PC-3 (cell line): ENCODE data around the gene DIS3L2. TPM values are rescaled to one million over a fixed set of nuclear protein-coding genes. Genes with fewer than 3 reads are reported as not detected.

ENCODE experiments used
- ATAC-seq: fragments of 200-7000 bp; cut with Tn5 transposase; 2 replicates; pipeline ENCODE4 v1.9.1; 2020; ENCODE audit warnings: mild to moderate bottlenecking, moderate library complexity
- BruUV-seq: library from RNA; stranded (reverse); fragments of 400-500 nt; replicated peaks from 2 replicates; lab custom pipeline; 2021; lab: Mats Ljungman, UMichigan
- CTCF ChIA-PET: fragments of 300-600 bp; sonication (Branson Sonifier 250); formaldehyde crosslinking; loops from one replicate; lab custom pipeline; 2022; ENCODE audit warnings: antibody characterized with exemption; lab: Charles Lee
- POLR2A ChIA-PET: fragments of 300-600 bp; sonication (Branson Sonifier 250); formaldehyde crosslinking; loops from one replicate; lab custom pipeline; 2022; ENCODE audit warnings: antibody characterized with exemption; ENCODE audit not compliant: unreplicated experiment; lab: Charles Lee
- DNase-seq: peaks from one replicate; pipeline ENCODE4 v3.0.0-alpha.2; 2015
- H2AFZ ChIP-seq: fragments of 300-600 bp; sonication (generic); 2 replicates; pipeline ENCODE4 v1.6.0; 2016; ENCODE audit warnings: antibody characterized with exemption, low read length
- H3F3A ChIP-seq: fragments of 300-600 bp; sonication (generic); one replicate; pipeline ENCODE4 v1.6.0; 2017; ENCODE audit warnings: antibody characterized with exemption, low read length, control low read depth, mild to moderate bottlenecking; ENCODE audit not compliant: unreplicated experiment
- H3K27ac ChIP-seq: fragments of 300-600 bp; sonication (generic); 2 replicates; pipeline ENCODE4 v1.5.1; 2016; ENCODE audit warnings: mild to moderate bottlenecking, low read length
- H3K27me3 ChIP-seq: fragments of 300-600 bp; sonication (generic); 2 replicates; pipeline ENCODE4 v1.6.1; 2016; ENCODE audit warnings: low read length, mixed read lengths
- H3K36me3 ChIP-seq: fragments of 300-600 bp; sonication (generic); 2 replicates; pipeline ENCODE4 v1.6.1; 2016; ENCODE audit warnings: low read depth, mixed run types, low read length, mixed read lengths
- H3K4me1 ChIP-seq: fragments of 300-600 bp; sonication (generic); 2 replicates; pipeline ENCODE4 v1.5.1; 2016; ENCODE audit warnings: low read length; ENCODE audit not compliant: insufficient read depth
- H3K4me2 ChIP-seq: fragments of 300-600 bp; sonication (generic); 2 replicates; pipeline ENCODE4 v1.6.0; 2016; ENCODE audit warnings: low read length
- H3K4me3 ChIP-seq: fragments of 300-600 bp; sonication (generic); 2 replicates; pipeline ENCODE4 v1.5.1; 2016; ENCODE audit warnings: mild to moderate bottlenecking, low read length, mixed read lengths
- H3K79me2 ChIP-seq: fragments of 300-600 bp; sonication (generic); 2 replicates; pipeline ENCODE4 v1.6.1; 2017; ENCODE audit warnings: low read length, mixed read lengths
- H3K9ac ChIP-seq: fragments of 300-600 bp; sonication (generic); 2 replicates; pipeline ENCODE4 v1.6.0; 2016; ENCODE audit warnings: mild to moderate bottlenecking, low read length
- H3K9me2 ChIP-seq: fragments of 300-600 bp; sonication (generic); replicated peaks from 2 replicates; pipeline ENCODE4 v1.6.1; 2016; ENCODE audit warnings: mixed run types, low read length, mixed read lengths
- H3K9me3 ChIP-seq: fragments of 300-600 bp; sonication (generic); 2 replicates; pipeline ENCODE4 v1.6.1; 2016; ENCODE audit warnings: low read length, mixed read lengths
- H4K20me1 ChIP-seq: fragments of 300-600 bp; sonication (generic); 2 replicates; pipeline ENCODE4 v1.6.1; 2016; ENCODE audit warnings: low read length, mixed read lengths
- EZH2 ChIP-seq: fragments of 300-600 bp; sonication (generic); IDR thresholded peaks from one replicate; pipeline ENCODE4 v1.6.1; 2017; ENCODE audit warnings: antibody characterized with exemption, mild to moderate bottlenecking, low read length; ENCODE audit not compliant: unreplicated experiment
- EZH2phosphoT487 ChIP-seq: fragments of 300-600 bp; sonication (generic); IDR thresholded peaks from 2 replicates; pipeline ENCODE4 v1.6.1; 2018; ENCODE audit warnings: mild to moderate bottlenecking, antibody characterized with exemption, low read length, borderline replicate concordance
- intact Hi-C: fragments of 100-400 bp; cut with micrococcal nuclease; formaldehyde crosslinking; loops from 2 replicates; pipeline ENCODE4 v1.9.0; 2023
- total RNA-seq: library from RNA; depleted of rRNA; stranded (reverse); fragments of >200 nt; gene quantifications from 2 replicates; pipeline ENCODE4 v1.2.3, GENCODE V29; 2014
- TF ChIP-seq, protein P1 (sequence below): fragments of 300-600 bp; sonication (generic); conservative IDR thresholded peaks from 2 replicates; pipeline ENCODE4 v1.5.1; 2017; ENCODE audit warnings: antibody characterized with exemption, low read depth, mild to moderate bottlenecking, low read length

Gene DIS3L2
- total RNA-seq, 1 experiment from 2014 or later = 22.8 TPM

DNA sequence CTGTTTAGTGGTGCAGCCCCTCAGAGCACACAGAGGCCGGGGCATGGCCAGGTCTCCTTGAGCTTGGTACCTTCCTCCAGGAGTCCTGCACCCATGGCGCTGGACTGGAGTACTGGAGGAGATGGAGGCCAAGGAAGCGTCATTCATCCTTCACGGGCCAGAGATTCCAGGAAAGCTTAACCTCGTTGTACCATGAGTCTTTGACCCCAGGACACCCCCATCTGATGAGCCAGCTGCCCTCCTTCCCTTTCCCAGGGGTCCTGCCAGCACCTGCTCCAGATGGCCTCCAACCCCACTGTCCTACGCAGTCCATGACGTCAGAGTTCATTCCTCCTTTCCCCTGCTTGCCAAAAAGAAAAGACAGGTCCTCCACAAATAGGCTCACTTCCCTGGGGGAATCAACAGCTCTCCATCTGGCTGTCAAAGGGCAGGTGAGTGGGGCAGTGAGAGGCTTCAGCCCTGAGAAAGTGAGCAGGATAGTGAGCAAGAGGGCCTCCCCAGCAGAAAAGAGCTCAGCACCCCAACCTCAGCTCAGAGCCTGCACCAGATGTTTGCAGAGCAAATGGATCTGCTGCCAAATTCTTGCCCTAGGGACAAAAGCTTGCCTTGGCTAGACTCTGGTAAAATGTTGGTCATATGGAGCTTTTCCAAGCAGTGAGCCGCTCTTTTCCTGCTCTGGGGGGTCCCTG, 30.8 kb upstream of the DIS3L2 start:
- BruUV-seq = no TSS peak
- no peaks in the 10 kb centered on the region for H3F3A ChIP-seq
- H3K4me3 ChIP-seq = no peak overlapping the region
- DNase-seq (no peak), ATAC-seq (no peak)
- no peak overlapping the region for H2AFZ ChIP-seq
- no peaks in the 10 kb centered on the region for H4K20me1 ChIP-seq
- TF ChIP-seq EZH2 = no peak
- TF ChIP-seq EZH2phosphoT487 = no peak
- TF ChIP-seq, protein P1, sequence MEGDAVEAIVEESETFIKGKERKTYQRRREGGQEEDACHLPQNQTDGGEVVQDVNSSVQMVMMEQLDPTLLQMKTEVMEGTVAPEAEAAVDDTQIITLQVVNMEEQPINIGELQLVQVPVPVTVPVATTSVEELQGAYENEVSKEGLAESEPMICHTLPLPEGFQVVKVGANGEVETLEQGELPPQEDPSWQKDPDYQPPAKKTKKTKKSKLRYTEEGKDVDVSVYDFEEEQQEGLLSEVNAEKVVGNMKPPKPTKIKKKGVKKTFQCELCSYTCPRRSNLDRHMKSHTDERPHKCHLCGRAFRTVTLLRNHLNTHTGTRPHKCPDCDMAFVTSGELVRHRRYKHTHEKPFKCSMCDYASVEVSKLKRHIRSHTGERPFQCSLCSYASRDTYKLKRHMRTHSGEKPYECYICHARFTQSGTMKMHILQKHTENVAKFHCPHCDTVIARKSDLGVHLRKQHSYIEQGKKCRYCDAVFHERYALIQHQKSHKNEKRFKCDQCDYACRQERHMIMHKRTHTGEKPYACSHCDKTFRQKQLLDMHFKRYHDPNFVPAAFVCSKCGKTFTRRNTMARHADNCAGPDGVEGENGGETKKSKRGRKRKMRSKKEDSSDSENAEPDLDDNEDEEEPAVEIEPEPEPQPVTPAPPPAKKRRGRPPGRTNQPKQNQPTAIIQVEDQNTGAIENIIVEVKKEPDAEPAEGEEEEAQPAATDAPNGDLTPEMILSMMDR = no peak
- CTCF ChIA-PET = interaction anchor here (0.7 kb wide), 1 partner anchor 109 kb away, joined by 3 read pairs; no protein-coding TSS in a partner anchor
- H3K36me3 ChIP-seq = no peaks in the 10 kb centered on the region
- no peaks in the 10 kb centered on the region for H3K9me3 ChIP-seq
- peaks cover 21% of the 10 kb centered on the region for H3K27me3 ChIP-seq
- H3K27ac ChIP-seq = no peak overlapping the region
- no peak overlapping the region for H3K9ac ChIP-seq
- H3K4me2 ChIP-seq = no peak overlapping the region
- no peaks in the 10 kb centered on the region for H3K79me2 ChIP-seq
- H3K9me2 ChIP-seq = no peaks in the 10 kb centered on the region
- POLR2A ChIA-PET = no interaction called here
- intact Hi-C loops = no loop called here
- 0 out of 2 replicates have a peak, but pooled peaks cover 4% of the 10 kb centered on the region for H3K4me1 ChIP-seq

DNA sequence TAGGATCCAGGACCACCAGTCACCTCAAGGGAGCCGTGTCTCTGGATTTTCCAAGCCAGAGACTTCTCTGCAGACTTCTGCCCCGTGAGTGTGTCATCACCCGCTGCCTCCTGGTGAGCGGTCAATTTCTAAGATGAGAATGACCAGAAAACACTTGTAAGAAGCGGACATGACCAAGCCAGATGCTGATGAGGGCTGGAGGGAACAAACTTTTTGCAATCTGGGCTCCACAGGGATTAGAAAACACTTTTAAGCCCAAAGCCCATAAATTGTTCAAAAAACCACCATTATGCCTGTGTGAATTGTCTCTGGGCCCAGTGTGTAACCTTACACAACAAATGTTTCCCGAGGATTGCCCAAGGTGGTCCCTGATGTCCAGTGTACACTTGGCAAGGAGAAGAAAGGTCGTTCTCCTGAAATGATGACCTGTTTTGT, 30.0 kb upstream of the DIS3L2 start:
- no peaks in the 10 kb centered on the region for H3K79me2 ChIP-seq
- H3K4me2 ChIP-seq = no peak overlapping the region
- H3K4me1 ChIP-seq = no peaks in the 10 kb centered on the region
- ATAC-seq (no peak), DNase-seq (no peak)
- no peak overlapping the region for H3K9ac ChIP-seq
- no peak overlapping the region for H2AFZ ChIP-seq
- no peaks in the 10 kb centered on the region for H4K20me1 ChIP-seq
- ChIA-PET POLR2A (no interaction called here), CTCF (no interaction called here)
- intact Hi-C loops = no loop called here
- no peaks in the 10 kb centered on the region for H3K9me3 ChIP-seq
- H3F3A ChIP-seq = no peaks in the 10 kb centered on the region
- H3K36me3 ChIP-seq = no peaks in the 10 kb centered on the region
- no TSS peak for BruUV-seq
- no peak overlapping the region for H3K27ac ChIP-seq
- peaks cover 14% of the 10 kb centered on the region; the same call in 1 of the 2 replicates for H3K27me3 ChIP-seq
- TF ChIP-seq, protein P1 = no peak
- TF ChIP-seq EZH2phosphoT487 = no peak
- TF ChIP-seq EZH2 = no peak
- H3K4me3 ChIP-seq = no peak overlapping the region
- no peaks in the 10 kb centered on the region for H3K9me2 ChIP-seq

DNA sequence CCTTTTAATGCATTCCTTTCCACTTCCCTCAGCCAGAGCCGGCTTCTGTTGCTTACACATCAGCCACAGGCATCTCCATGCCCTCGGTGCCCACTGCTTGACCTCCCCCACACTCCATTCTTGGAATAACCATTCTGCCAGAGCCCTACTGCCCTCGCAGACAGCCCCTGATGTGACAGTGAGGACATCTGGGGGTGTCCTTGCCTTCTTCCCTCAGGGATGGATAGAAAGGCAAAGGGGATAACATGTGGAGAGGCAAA, 28.9 kb upstream of the DIS3L2 start:
- Histone ChIP-seq H2AFZ (no peak overlapping the region), H3K27me3 (0 out of 2 replicates have a peak, but pooled peaks cover 3% of the 10 kb centered on the region), H3K27ac (no peak overlapping the region), H3F3A (no peaks in the 10 kb centered on the region), H4K20me1 (no peaks in the 10 kb centered on the region), H3K4me1 (no peaks in the 10 kb centered on the region), H3K79me2 (no peaks in the 10 kb centered on the region), H3K9me3 (no peaks in the 10 kb centered on the region), H3K9ac (no peak overlapping the region), H3K36me3 (no peaks in the 10 kb centered on the region), H3K4me3 (no peak overlapping the region), H3K9me2 (no peaks in the 10 kb centered on the region), H3K4me2 (no peak overlapping the region)
- TF ChIP-seq, protein P1 = no peak
- TF ChIP-seq EZH2phosphoT487 (no peak), EZH2 (no peak)
- DNase-seq (no peak), ATAC-seq (no peak)
- intact Hi-C loops = no loop called here
- CTCF ChIA-PET = no interaction called here
- POLR2A ChIA-PET = no interaction called here
- BruUV-seq = no TSS peak
